ENCODE results near the gene NSMCE1. TPM values are rescaled to one million over a fixed set of nuclear protein-coding genes. Genes with fewer than 3 reads are reported as not detected.

NSMCE1 gene
- total and polyA plus RNA-seq, 2 of the 8 experiments (the other 6 are each of a cell fraction or from before 2014, with no cell fraction given), result 8.1 to 16.6 TPM

GRCh38 chr16:27316038-27316680, 47.6 kb upstream of the NSMCE1 start:
- Histone ChIP-seq H3K14ac (ENCODE audit: insufficient read length) (no peak overlapping the region), H3K9me3 (ENCODE audit: insufficient read depth in 2 of 2, low read depth in 1 of 2, low read length in 1 of 2) (no peaks in the 10 kb centered on the region), H2AK5ac (ENCODE audit: low read depth, low read length) (no peak overlapping the region), H3K79me2 (ENCODE audit: control insufficient read depth in 1 of 2, insufficient read depth in 2 of 2, low read length in 2 of 2) (peaks cover 0 to 43% of the 10 kb centered on the region in 2 experiments; a peak in 3 of 4 replicates), H3K27me3 (replicated peaks in 1 of 4; ENCODE audit: control insufficient read depth in 3 of 4, extremely low read depth in 1 of 4, insufficient read depth in 3 of 4, low read length in 3 of 4) (peaks cover 0 to 3% (median 2%) of the 10 kb centered on the region in 4 experiments; a peak in 3 of 7 replicates), H3K36me3 (ENCODE audit: control insufficient read depth in 2 of 4, insufficient read depth in 4 of 4, low read length in 3 of 4) (no peaks in the 10 kb centered on the region), H4K8ac (ENCODE audit: extremely low read depth, insufficient read depth, low read length) (no peak overlapping the region), H3K56ac (replicated peaks; ENCODE audit: insufficient read length, low read depth, low read length) (no peak overlapping the region), H2BK12ac (ENCODE audit: low read depth, low read length) (no peak overlapping the region), H3K4ac (replicated peaks; ENCODE audit: insufficient read length, low read depth, low read length) (no peak overlapping the region), H3K4me3 (ENCODE audit: extremely low read depth in 1 of 4, insufficient read depth in 2 of 4, low read depth in 3 of 4, low read length in 4 of 4) (no peak overlapping the region), H2BK20ac (ENCODE audit: low read length) (no peak overlapping the region), H2BK5ac (ENCODE audit: low read depth, low read length) (no peak overlapping the region), H4K91ac (replicated peaks; ENCODE audit: insufficient read length, low read length) (no peak overlapping the region), H3K9ac (replicated peaks in 1 of 4; ENCODE audit: extremely low read depth in 1 of 4, low read depth in 3 of 4, low read length in 3 of 4) (no peak overlapping the region), H4K5ac (ENCODE audit: insufficient read length, low read depth, low read length) (no peak overlapping the region), H3K79me1 (ENCODE audit: low read depth, low read length) (peaks cover 15% of the 10 kb centered on the region), H2BK120ac (replicated peaks; ENCODE audit: low read depth, low read length) (no peak overlapping the region), H3K23ac (ENCODE audit: insufficient read length) (no peak overlapping the region), H3K4me1 (replicated peaks in 1 of 4; ENCODE audit: control insufficient read depth in 3 of 4, insufficient read depth in 4 of 4, low read length in 3 of 4) (peaks cover 8 to 20% (median 10%) of the 10 kb centered on the region in 4 experiments), H2AFZ (ENCODE audit: low read length) (no peak overlapping the region), H3K4me2 (ENCODE audit: insufficient read depth in 1 of 2, low read depth in 2 of 2, low read length in 2 of 2) (no peak overlapping the region; a peak in 1 of 4 replicates), H4K20me1 (replicated peaks in 1 of 2; ENCODE audit: control insufficient read depth in 1 of 2, insufficient read depth in 2 of 2, low read length in 2 of 2) (peaks cover 4 to 5% of the 10 kb centered on the region in 2 experiments), H2BK15ac (ENCODE audit: low read length) (no peak overlapping the region), H3K23me2 (ENCODE audit: low read depth, low read length) (peaks cover 10% of the 10 kb centered on the region; the same call in 1 of the 2 replicates), H3K18ac (ENCODE audit: extremely low read depth, low read length) (no peak overlapping the region), H3K27ac (ENCODE audit: low read depth, low read length) (no peak overlapping the region)
- DNase-seq (ENCODE audit: low read depth in 1 of 2, low spot score in 2 of 2) (no peak), FAIRE-seq (no peak)
- TF ChIP-seq SIX5 (IDR thresholded peaks at IDR 0.05; ENCODE audit: low read depth, low read length), result no peak
- no peak for TF ChIP-seq SP1 (IDR thresholded peaks at IDR 0.05; ENCODE audit: low read depth, low read length)
- TF ChIP-seq USF2 (IDR thresholded peaks at IDR 0.05; ENCODE audit: low read length), result no peak
- TF ChIP-seq TCF12 (IDR thresholded peaks at IDR 0.05; ENCODE audit: low read depth, low read length), result no peak
- TF ChIP-seq SP4 (IDR thresholded peaks at IDR 0.05; ENCODE audit: low read length), result no peak
- TF ChIP-seq HDAC6 (IDR thresholded peaks at IDR 0.05; ENCODE audit: low read depth, low read length), result no peak
- TF ChIP-seq HDAC2 (IDR thresholded peaks at IDR 0.05; ENCODE audit: borderline replicate concordance in 1 of 2, low read depth in 2 of 2, low read length in 2 of 2), result no peak
- ChIA-PET POLR2A (ENCODE audit: partially characterized antibody) (interaction anchor here (1.2 kb wide), 1 partner anchor 9 kb away, joined by 3 read pairs; no protein-coding TSS in a partner anchor), CTCF (ENCODE audit: partially characterized antibody) (interaction anchor here (1.0 to 3.9 kb wide), 6 partner anchors 19 to 92 kb away, joined by 3 to 22 read pairs (median 6); no protein-coding TSS in a partner anchor)
- WGBS, 2 experiments (ENCODE audit: extremely low coverage in 1 of 2, insufficient coverage in 1 of 2, insufficient read length in 1 of 2, insufficient replicate concordance in 2 of 2, low coverage in 1 of 2, low lambda C conversion rate in 2 of 2, missing lambda C conversion rate in 1 of 2), result 89% methylated on average over 7 of the region's 8 CpGs; no CpG with 5 or more reads in 1 of the 2 experiments

Data from H1 (cell line).